Natural killer cell treated with Interleukin-12 subunit alpha and Interleukin-12 subunit beta and Interleukin-15 and Interleukin-18, amount 100 ng/mL, for 72 hours (primary cell): ENCODE measurements around the gene RNU7-1. TPM values are rescaled to one million over a fixed set of nuclear protein-coding genes. Genes with fewer than 3 reads are reported as not detected.

Experiments
- ATAC-seq, 2 donors: fragments of 150-1000 bp; cut with Tn5 transposase in 1 of 2; sonication (Bioruptor Pico), chemical (Tn5 transposase) in 1 of 2; 2 replicates each; pipeline ENCODE4 v1.10.0; 2021
- DNase-seq: peaks from one replicate; pipeline ENCODE4 v3.0.0; 2022; ENCODE audit warnings: low spot score
- H3K27ac Mint-ChIP-seq, 2 donors: 1 replicate in 1 of 2; 2 replicates in 1 of 2; pipeline ENCODE4 v1.8.0; 2022; ENCODE audit warnings: mixed read lengths in 2 of 2, mild to moderate bottlenecking in 1 of 2, moderate library complexity in 1 of 2
- H3K27me3 Mint-ChIP-seq, 2 donors: 1 replicate in 1 of 2; 2 replicates in 1 of 2; pipeline ENCODE4 v1.8.0; 2022; ENCODE audit warnings: mixed read lengths in 2 of 2
- H3K36me3 Mint-ChIP-seq: one replicate; pipeline ENCODE4 v1.8.0; 2022; ENCODE audit warnings: mixed read lengths
- H3K4me1 Mint-ChIP-seq, 2 donors: 1 replicate in 1 of 2; 2 replicates in 1 of 2; pipeline ENCODE4 v1.8.0; 2022; ENCODE audit warnings: low read depth in 2 of 2, mixed read lengths in 2 of 2, mild to moderate bottlenecking in 1 of 2
- H3K4me3 Mint-ChIP-seq: one replicate; pipeline ENCODE4 v1.8.0; 2022; ENCODE audit warnings: mixed read lengths
- H3K9me3 Mint-ChIP-seq: 2 replicates; pipeline ENCODE4 v1.8.0; 2022; ENCODE audit warnings: mixed read lengths
- total RNA-seq, 2 donors: library from RNA; stranded (reverse); gene quantifications; one replicate each; pipeline ENCODE4 v1.2.3, GENCODE V29; 2022

Gene RNU7-1
- total RNA-seq, 2 donors from 2014 or later: not detected

- Mint-ChIP-seq H3K27me3 (no peaks in the 10 kb centered on the region), H3K4me1 (peaks cover 4 to 6% of the 10 kb centered on the region in 2 donors), H3K27ac (no peak overlapping the region), H3K4me3 (no peak overlapping the region), H3K9me3 (no peaks in the 10 kb centered on the region), H3K36me3 (peaks cover 26% of the 10 kb centered on the region)
- ATAC-seq: no peak
- DNase-seq: no peak
Measured at GRCh38 chr12:6980075-6980474, 36.5 kb downstream of the RNU7-1 start.

GRCh38 chr12:6980740-6981139, 37.1 kb downstream of the RNU7-1 start:
- no peak overlapping the region for H3K4me3 Mint-ChIP-seq
- peaks cover 4 to 6% of the 10 kb centered on the region in 2 donors for H3K4me1 Mint-ChIP-seq
- ATAC-seq (no peak), DNase-seq (no peak)
- H3K27me3 Mint-ChIP-seq: no peaks in the 10 kb centered on the region
- peaks cover 20% of the 10 kb centered on the region for H3K36me3 Mint-ChIP-seq
- H3K27ac Mint-ChIP-seq: no peak overlapping the region
- no peaks in the 10 kb centered on the region for H3K9me3 Mint-ChIP-seq

GRCh38 chr12:6981152-6982052, 37.8 kb downstream of the RNU7-1 start:
- Mint-ChIP-seq H3K36me3 (peaks cover 15% of the 10 kb centered on the region), H3K27ac (no peak overlapping the region), H3K4me3 (no peak overlapping the region), H3K4me1 (peaks cover 4 to 6% of the 10 kb centered on the region in 2 donors), H3K27me3 (no peaks in the 10 kb centered on the region), H3K9me3 (no peaks in the 10 kb centered on the region)
- DNase-seq (no peak), ATAC-seq (no peak)

- peaks cover 4% of the 10 kb centered on the region in 2 donors for H3K4me1 Mint-ChIP-seq
- no peaks in the 10 kb centered on the region for H3K9me3 Mint-ChIP-seq
- H3K4me3 Mint-ChIP-seq: no peak overlapping the region
- no peak overlapping the region for H3K27ac Mint-ChIP-seq
- H3K27me3 Mint-ChIP-seq: no peaks in the 10 kb centered on the region
- DNase-seq: no peak
- no peak for ATAC-seq
- H3K36me3 Mint-ChIP-seq: peaks cover 7% of the 10 kb centered on the region
Measured at GRCh38 chr12:6982532-6982931, 38.9 kb downstream of the RNU7-1 start.

GRCh38 chr12:6987956-6988553, 44.4 kb downstream of the RNU7-1 start:
- Mint-ChIP-seq H3K27me3 (no peaks in the 10 kb centered on the region), H3K27ac (no peak overlapping the region), H3K9me3 (no peaks in the 10 kb centered on the region), H3K4me3 (no peak overlapping the region), H3K36me3 (peaks cover 10% of the 10 kb centered on the region), H3K4me1 (no peaks in the 10 kb centered on the region)
- ATAC-seq (no peak), DNase-seq (no peak)

Other genes with a start within 250 kb of the RNU7-1 start
- gene PIANP, start 243.0 kb upstream of the RNU7-1 start, total RNA-seq: under 1 TPM in 1 of 2 donors, not detected in 1; 0.17 TPM
- 10 to 100 TPM; 49.6 to 60.6 TPM for gene COPS7A, start 219.8 kb upstream of the RNU7-1 start, total RNA-seq
- 100 to 1,000 TPM in 1 of 2 donors, 10 to 100 TPM in 1; 98.3 to 124 TPM for gene MLF2, start 190.7 kb upstream of the RNU7-1 start, total RNA-seq
- gene PTMS, start 177.5 kb upstream of the RNU7-1 start, total RNA-seq: 10 to 100 TPM; 50.4 to 93.8 TPM
- gene LAG3, start 171.3 kb upstream of the RNU7-1 start, total RNA-seq: 100 to 1,000 TPM in 1 of 2 donors, 10 to 100 TPM in 1; 78.2 to 365 TPM
- 1 to 10 TPM in 1 of 2 donors, under 1 TPM in 1; 0.43 to 5.4 TPM for gene CD4, start 154.3 kb upstream of the RNU7-1 start, total RNA-seq
- gene GPR162, start 122.0 kb upstream of the RNU7-1 start, total RNA-seq: not detected
- 1 to 10 TPM in 1 of 2 donors, not detected in 1; 1.3 TPM for gene P3H3, start 115.4 kb upstream of the RNU7-1 start, total RNA-seq
- gene GNB3, start 102.9 kb upstream of the RNU7-1 start, total RNA-seq: not detected
- gene CDCA3, start 92.5 kb upstream of the RNU7-1 start, total RNA-seq: 100 to 1,000 TPM in 1 of 2 donors, 10 to 100 TPM in 1; 40.7 to 105 TPM
- 100 to 1,000 TPM in 1 of 2 donors, 10 to 100 TPM in 1; 91.7 to 105 TPM for gene USP5, start 91.7 kb upstream of the RNU7-1 start, total RNA-seq
- gene TPI1, start 76.3 kb upstream of the RNU7-1 start, total RNA-seq: 1,000 to 10,000 TPM; 1,157 to 1,903 TPM
- gene SPSB2, start 70.5 kb upstream of the RNU7-1 start, total RNA-seq: 1 to 10 TPM; 6.0 to 6.9 TPM
- gene LRRC23, start 39.0 kb upstream of the RNU7-1 start, total RNA-seq: 1 to 10 TPM; 3.2 to 7.1 TPM
- 100 to 1,000 TPM; 151 to 158 TPM for gene ENO2, start 29.2 kb upstream of the RNU7-1 start, total RNA-seq
- gene ATN1, start 15.9 kb upstream of the RNU7-1 start, total RNA-seq: 10 to 100 TPM; 36.5 to 62.2 TPM
- gene C12orf57, start 206 bp downstream of the RNU7-1 start, total RNA-seq: 100 to 1,000 TPM in 1 of 2 donors, 10 to 100 TPM in 1; 89.7 to 106 TPM
- gene PTPN6, start 7.5 kb downstream of the RNU7-1 start, total RNA-seq: 100 to 1,000 TPM in 1 of 2 donors, 10 to 100 TPM in 1; 71.6 to 131 TPM
- 100 to 1,000 TPM; 227 to 350 TPM for gene PHB2, start 26.8 kb downstream of the RNU7-1 start, total RNA-seq
- 100 to 1,000 TPM in 1 of 2 donors, 10 to 100 TPM in 1; 74.9 to 141 TPM for gene EMG1, start 27.1 kb downstream of the RNU7-1 start, total RNA-seq
- 10 to 100 TPM; 25.4 to 31.9 TPM for gene LPCAT3, start 74.7 kb downstream of the RNU7-1 start, total RNA-seq
- gene C1S, start 116.9 kb downstream of the RNU7-1 start, total RNA-seq: 1 to 10 TPM; 1.3 to 4.3 TPM
- gene C1R, start 148.6 kb downstream of the RNU7-1 start, total RNA-seq: 1 to 10 TPM; 1.6 to 1.7 TPM
- 10 to 100 TPM; 24.8 to 29.1 TPM for gene C1RL, start 165.4 kb downstream of the RNU7-1 start, total RNA-seq
- not detected for gene RBP5, start 185.1 kb downstream of the RNU7-1 start, total RNA-seq
- 10 to 100 TPM; 36.3 to 40.0 TPM for gene CLSTN3, start 186.6 kb downstream of the RNU7-1 start, total RNA-seq
- 10 to 100 TPM; 24.0 to 42.8 TPM for gene PEX5, start 245.9 kb downstream of the RNU7-1 start, total RNA-seq